ENCODE results near the gene MIER3.

The MIER3 gene

DNA sequence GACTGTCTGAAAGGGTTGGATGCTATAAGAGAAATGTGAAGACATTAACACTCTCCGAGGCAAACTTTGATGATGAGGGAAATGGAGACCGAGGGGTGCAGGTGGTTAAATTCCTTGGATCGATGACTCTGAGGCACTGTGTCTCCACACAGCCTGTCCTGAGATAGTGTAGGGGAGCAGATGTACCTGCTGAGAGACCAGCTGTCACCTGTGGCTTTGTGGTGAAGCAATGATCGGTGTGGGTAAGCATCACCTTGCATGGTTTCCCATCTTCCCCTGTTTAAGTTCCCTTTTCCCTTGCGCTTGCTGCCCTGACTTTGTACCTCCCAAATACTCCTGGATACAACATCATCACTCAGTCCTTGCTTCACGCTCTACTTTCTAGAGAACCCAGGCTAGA lies 9.8 kb upstream of the MIER3 start:
- no peak for DNase-seq (ENCODE audit: low spot score)

GRCh38 chr5:56959326-56959725 lies 7.4 kb upstream of the MIER3 start:
- no peak for DNase-seq (ENCODE audit: low spot score)

- DNase-seq (ENCODE audit: low spot score): no peak
These were observed 6.7 kb upstream of the MIER3 start for GRCh38 chr5:56958595-56958994.

- no peak for DNase-seq (ENCODE audit: low spot score)
These were observed 2.3 kb upstream of the MIER3 start for GRCh38 chr5:56954262-56954661.

DNA sequence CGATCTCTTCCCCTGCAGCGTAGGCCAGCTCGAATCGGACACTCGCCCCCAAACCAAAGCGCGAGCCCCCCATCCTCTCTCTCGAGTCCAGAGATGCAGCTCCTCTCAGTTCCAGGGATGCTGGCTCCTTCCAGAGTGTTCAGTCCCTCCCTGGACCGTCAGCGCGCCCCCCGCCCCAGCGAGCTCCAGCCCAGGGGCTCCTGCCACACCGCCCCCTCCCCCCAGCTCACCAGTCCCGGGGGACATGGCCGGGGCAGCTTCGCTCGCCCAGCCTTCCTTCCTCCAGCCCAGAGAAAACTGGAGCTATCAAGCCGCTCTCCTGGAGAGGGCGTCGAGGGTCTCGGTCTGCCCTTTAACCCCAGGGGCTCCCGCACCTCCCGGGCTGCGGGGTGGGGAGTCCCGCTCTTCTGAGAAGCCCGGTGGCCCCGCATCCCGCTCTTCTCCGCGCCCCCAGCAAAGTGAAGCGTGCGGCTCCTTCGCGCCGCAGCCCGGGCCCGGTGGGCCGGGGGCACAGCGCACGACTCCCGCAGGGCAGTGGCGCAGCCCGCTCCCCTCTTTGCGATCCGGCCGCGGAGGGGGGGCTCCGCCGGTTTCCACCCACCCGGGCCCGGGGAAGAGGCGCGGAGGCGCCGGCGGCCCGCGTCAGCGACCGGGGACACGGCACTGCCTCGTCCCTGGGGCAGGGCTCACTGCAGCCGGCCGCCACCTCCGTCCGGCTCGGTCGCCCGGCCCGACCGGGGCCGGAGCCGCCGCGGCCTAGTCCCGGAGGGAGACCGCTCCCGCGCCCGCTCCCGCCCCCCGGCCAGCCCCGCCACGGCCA lies 587 bp downstream of the MIER3 start:
- DNase-seq (ENCODE audit: low spot score): peak; percentile 78

GRCh38 chr5:56950626-56951125 lies 1.2 kb downstream of the MIER3 start:
- peak; percentile 77 for DNase-seq (ENCODE audit: low spot score)

DNA sequence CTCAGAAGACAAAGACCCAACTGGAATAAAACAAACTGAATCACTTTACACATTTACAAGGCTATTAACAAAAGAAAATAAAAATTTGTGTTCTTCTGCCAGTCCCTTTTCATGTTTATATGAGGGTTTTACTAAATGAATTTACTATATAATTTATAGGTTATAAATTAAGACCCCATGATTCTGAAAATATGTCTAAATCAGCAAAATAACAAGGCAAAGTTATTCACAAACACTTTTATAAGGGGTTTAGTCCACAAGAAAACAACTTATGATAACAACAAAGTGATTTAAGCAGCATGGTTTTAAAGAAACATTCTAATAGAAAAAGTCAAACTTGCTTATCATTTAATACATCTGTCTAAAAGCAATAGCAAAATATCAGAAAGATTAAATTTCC lies 4.9 kb downstream of the MIER3 start:
- no peak for DNase-seq (ENCODE audit: low spot score)

DNA sequence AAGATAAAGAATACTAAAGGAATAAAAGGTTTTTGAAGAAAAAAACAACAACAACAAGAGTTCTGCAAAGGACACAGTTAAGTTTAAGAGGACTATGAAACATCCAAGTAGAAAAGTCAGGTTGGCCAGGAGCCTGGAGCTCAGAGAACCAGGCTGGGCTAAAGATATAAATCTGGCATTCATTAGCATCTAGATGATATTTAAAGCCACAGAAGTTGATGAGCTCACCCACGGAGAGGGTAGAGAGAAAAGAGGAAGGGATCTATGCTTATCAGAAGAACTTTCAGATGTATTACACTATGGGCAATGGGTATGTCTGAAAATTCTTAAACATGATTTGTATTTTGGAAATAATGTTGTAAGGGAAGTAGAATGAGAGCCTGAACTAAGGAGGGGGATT lies 9.9 kb downstream of the MIER3 start:
- DNase-seq (ENCODE audit: low spot score): no peak

GRCh38 chr5:56938858-56939257 lies 13.1 kb downstream of the MIER3 start:
- DNase-seq (ENCODE audit: low spot score): no peak

- DNase-seq (ENCODE audit: low spot score): no peak
These were observed 17.6 kb downstream of the MIER3 start for GRCh38 chr5:56934325-56934724.

- DNase-seq (ENCODE audit: low spot score): no peak
These were observed 29.0 kb downstream of the MIER3 start for GRCh38 chr5:56922922-56923321.

GRCh38 chr5:56919942-56920662 lies 31.8 kb downstream of the MIER3 start:
- DNase-seq (ENCODE audit: low spot score): no peak

DNA sequence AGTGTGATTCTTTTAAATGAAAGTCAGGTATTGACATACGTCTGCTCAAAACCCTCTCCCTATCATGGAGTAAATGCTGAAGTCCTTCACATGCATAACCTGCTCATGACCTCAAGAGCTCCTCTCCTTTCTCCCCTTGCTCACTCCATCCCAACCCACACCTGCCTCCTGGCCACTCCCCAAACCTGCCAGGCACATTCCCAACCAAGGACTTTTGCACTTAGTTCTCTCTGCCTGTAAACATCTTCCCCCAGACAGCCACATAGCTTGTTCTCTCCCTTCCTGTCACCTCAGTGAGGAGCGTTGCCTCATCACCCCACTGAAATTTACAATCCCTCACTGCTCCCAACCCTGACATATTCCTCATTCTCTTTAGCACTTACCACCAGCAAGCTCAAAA lies 33.9 kb downstream of the MIER3 start:
- DNase-seq (ENCODE audit: low spot score): no peak

DNA sequence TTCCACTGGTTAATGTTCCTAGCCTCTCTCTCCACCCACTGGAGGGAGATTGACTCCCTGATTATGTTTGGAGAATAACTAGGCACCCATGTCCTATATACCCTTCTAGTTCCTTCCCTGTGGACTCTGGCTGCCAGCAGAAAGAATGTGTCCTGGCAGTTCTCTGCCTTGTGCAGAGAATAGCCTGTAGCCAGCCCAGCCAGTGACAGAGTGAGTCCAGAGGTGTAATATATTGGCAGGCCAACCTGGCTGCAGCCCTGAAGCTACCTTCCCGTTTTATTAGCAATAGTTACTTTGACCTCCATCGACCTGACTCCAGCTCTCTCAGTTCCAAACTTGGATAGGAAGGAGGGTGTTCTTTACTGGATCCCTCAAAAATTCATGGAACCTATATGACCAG lies 34.4 kb downstream of the MIER3 start:
- DNase-seq (ENCODE audit: low spot score): no peak

DNA sequence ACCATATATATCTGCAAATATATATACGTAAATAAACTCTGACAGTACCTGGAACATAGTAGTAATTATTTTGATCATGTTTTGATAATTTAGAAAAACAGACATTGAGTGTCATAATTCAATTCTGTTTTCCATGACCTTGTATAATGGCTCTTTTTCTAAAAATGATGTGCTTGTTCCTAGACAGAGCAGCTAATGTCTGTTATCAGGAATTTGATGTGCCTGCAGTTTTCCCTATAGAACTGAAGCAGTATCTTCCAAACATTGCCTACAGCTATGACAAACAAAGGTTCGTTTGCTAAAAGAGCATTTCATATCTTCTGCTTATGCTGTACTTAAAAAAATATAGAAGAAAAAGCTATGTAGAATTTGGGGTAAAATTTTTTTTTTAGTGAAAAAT lies 37.2 kb downstream of the MIER3 start:
- DNase-seq (ENCODE audit: low spot score): no peak

GRCh38 chr5:56913766-56914165 lies 38.2 kb downstream of the MIER3 start:
- DNase-seq (ENCODE audit: low spot score): no peak

DNA sequence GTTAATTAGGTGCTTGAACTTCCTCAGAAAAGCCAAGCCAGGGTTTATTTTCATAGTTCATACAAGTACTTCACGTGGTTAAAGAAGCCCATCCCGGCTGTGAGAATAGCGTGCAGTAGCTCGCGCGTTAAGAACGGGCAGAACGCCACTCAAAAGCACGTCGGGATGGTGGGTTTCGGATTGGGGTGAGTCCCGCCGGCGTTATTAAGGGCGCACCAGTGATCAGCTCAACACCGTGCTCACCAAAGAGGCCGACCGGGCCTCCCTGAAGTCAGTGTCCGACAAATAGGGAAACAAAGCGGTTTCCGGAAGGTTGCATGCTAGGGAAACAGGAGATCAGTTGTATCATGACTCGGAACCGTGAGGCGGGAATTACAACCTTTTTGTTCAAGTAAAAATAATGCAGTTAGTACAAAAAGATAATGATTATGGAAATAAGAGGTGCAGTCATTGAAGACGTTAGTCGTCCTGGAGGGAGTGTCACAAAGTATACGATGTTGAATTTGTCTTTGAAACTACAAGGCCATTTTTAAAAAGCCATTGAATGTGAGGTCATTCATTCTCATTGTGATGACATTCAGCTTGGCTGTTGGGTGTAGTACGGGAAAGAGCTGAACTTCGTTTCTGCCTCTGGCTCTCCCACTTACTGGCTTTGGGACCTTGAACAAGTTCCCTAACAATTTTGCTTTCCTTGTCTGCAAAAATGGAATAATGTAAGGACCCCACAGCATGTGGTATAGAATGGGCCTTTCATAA lies 41.5 kb downstream of the MIER3 start:
- DNase-seq (ENCODE audit: low spot score): no peak

- DNase-seq (ENCODE audit: low spot score): peak; percentile 98
These were observed 42.4 kb downstream of the MIER3 start, which contains the start of gene SETD9 for GRCh38 chr5:56909294-56910209. TSS of gene SETD9 (plus strand) at chr5:56909596. CDS start at chr5:56909646, 50 bp downstream.

- DNase-seq (ENCODE audit: low spot score): no peak
These were observed 43.0 kb downstream of the MIER3 start for GRCh38 chr5:56908942-56909293.

GRCh38 chr5:56900858-56901578 lies 50.9 kb downstream of the MIER3 start:
- DNase-seq (ENCODE audit: low spot score): no peak

GRCh38 chr5:56900395-56900794 lies 51.5 kb downstream of the MIER3 start:
- DNase-seq (ENCODE audit: low spot score): no peak

Measured in ecto neural progenitor cell (in vitro differentiated cells).